Keratinocyte (primary cell): ENCODE data around the gene ALOX5. TPM values are rescaled to one million over a fixed set of nuclear protein-coding genes. Genes with fewer than 3 reads are reported as not detected.

Source experiments
- DNase-seq: peaks from one replicate; pipeline ENCODE4 v3.0.0-alpha.2; 2011; ENCODE audit warnings: low read depth, missing footprints, low spot score
- FAIRE-seq: peaks from 2 replicates; lab custom pipeline; 2011; peaks lifted over from hg19 to GRCh38; lab: Jason Lieb, UNC
- H2AFZ ChIP-seq: 2 replicates; pipeline ENCODE4 v1.6.0; 2012; ENCODE audit warnings: low read length, control low read depth, inconsistent platforms; ENCODE audit not compliant: control insufficient read depth
- H3K27ac ChIP-seq: 2 replicates; pipeline ENCODE4 v1.5.1; 2011; ENCODE audit warnings: low read length; ENCODE audit not compliant: control insufficient read depth, insufficient read depth
- H3K27me3 ChIP-seq: 3 replicates; pipeline ENCODE4 v1.6.0; 2011; ENCODE audit warnings: low read length; ENCODE audit not compliant: control insufficient read depth, insufficient read depth; ENCODE audit errors: extremely low read depth
- H3K36me3 ChIP-seq, 2 experiments: 2 replicates in 1 of 2; 3 replicates in 1 of 2; pipeline ENCODE4 v1.5.1; 2011; ENCODE audit warnings: low read length in 2 of 2, mild to moderate bottlenecking in 1 of 2; ENCODE audit not compliant: control insufficient read depth in 2 of 2, insufficient read depth in 2 of 2; ENCODE audit errors: extremely low read depth in 1 of 2
- H3K4me1 ChIP-seq: 3 replicates; pipeline ENCODE4 v1.5.1; 2011; ENCODE audit warnings: low read length; ENCODE audit not compliant: control insufficient read depth, insufficient read depth; ENCODE audit errors: extremely low read depth
- H3K4me2 ChIP-seq: 3 replicates; pipeline ENCODE4 v1.6.0; 2011; ENCODE audit warnings: low read depth, low read length; ENCODE audit not compliant: control insufficient read depth, insufficient read depth; ENCODE audit errors: extremely low read depth
- H3K4me3 ChIP-seq, 3 experiments: fragments of 200-600 bp in 1 of 3; sonication (generic) in 1 of 3; 2 replicates in 2 of 3; 3 replicates in 1 of 3; pipeline ENCODE4 v1.5.1; 2011 to 2016; ENCODE audit warnings: low read length in 3 of 3, mild to moderate bottlenecking in 3 of 3, control low read depth in 2 of 3, inconsistent platforms in 1 of 3, low read depth in 1 of 3, mixed read lengths in 1 of 3, mixed run types in 1 of 3, moderate library complexity in 1 of 3; ENCODE audit not compliant: control insufficient read depth in 2 of 3, insufficient read depth in 2 of 3; ENCODE audit errors: extremely low read depth in 1 of 3
- H3K79me2 ChIP-seq: 2 replicates; pipeline ENCODE4 v1.6.0; 2012; ENCODE audit warnings: low read length; ENCODE audit not compliant: control insufficient read depth, insufficient read depth
- H3K9ac ChIP-seq: 3 replicates; pipeline ENCODE4 v1.6.0; 2011; ENCODE audit warnings: low read length; ENCODE audit not compliant: control insufficient read depth, insufficient read depth; ENCODE audit errors: extremely low read depth
- H3K9me1 ChIP-seq: 3 replicates; pipeline ENCODE4 v1.6.0; 2011; ENCODE audit warnings: low read length; ENCODE audit not compliant: control insufficient read depth, insufficient read depth; ENCODE audit errors: extremely low read depth
- H3K9me3 ChIP-seq: 2 replicates; pipeline ENCODE4 v1.5.1; 2012; ENCODE audit warnings: low read depth, low read length; ENCODE audit not compliant: control insufficient read depth
- H4K20me1 ChIP-seq: 3 replicates; pipeline ENCODE4 v1.6.0; 2011; ENCODE audit warnings: low read length; ENCODE audit not compliant: control insufficient read depth, insufficient read depth; ENCODE audit errors: extremely low read depth
- CTCF ChIP-seq, 3 experiments: IDR thresholded peaks in 1 of 3; conservative IDR thresholded peaks in 1 of 3; optimal IDR thresholded peaks in 1 of 3; 2 replicates in 2 of 3; 3 replicates in 1 of 3; pipeline versions ENCODE3 to v1.5.1; 2011; ENCODE audit warnings: low read length in 3 of 3, mild to moderate bottlenecking in 3 of 3, moderate library complexity in 2 of 3, control low read depth in 1 of 3, inconsistent platforms in 1 of 3; ENCODE audit not compliant: insufficient read depth in 2 of 3; ENCODE audit errors: extremely low read depth in 1 of 3
- EZH2 ChIP-seq: IDR thresholded peaks from one replicate; pipeline ENCODE4 v1.6.1; 2012; ENCODE audit warnings: inconsistent platforms, mild to moderate bottlenecking, low read length, moderate library complexity
- dilution Hi-C: fragments of 300-500 bp; cut with MboI; formaldehyde crosslinking; loops from one replicate; pipeline ENCODE4 v1.7.0; 2020; ENCODE audit warnings: low sequenced_read_pairs; ENCODE audit not compliant: extremely low pct_ligation_motif_present
- polyA plus RNA-seq, 5 experiments: library from polyadenylated mRNA; depleted of rRNA in 3 of 5; stranded (reverse) in 3 of 5; stranded (forward) in 1 of 5; unstranded in 1 of 5; fragments of >200 nt; gene quantifications; 1 replicate in 1 of 5; 2 replicates in 3 of 5; 3 replicates in 1 of 5; pipeline versions ENCODE4 v1.2.1 to v1.2.3, GENCODE V29; 2011 to 2012; ENCODE audit warnings: missing spikeins in 2 of 5, low read depth in 1 of 5, low replicate concordance in 1 of 5

ALOX5 gene
- polyA plus RNA-seq, 1 donor (not counting 4 experiments of a cell fraction or from before 2014, with no cell fraction given): not detected

GRCh38 chr10:45454859-45455258 is 80.8 kb downstream of the ALOX5 start:
- DNase-seq (no peak), FAIRE-seq (no peak)
- H3K4me3 ChIP-seq: no peak overlapping the region
- no peaks in the 10 kb centered on the region for H3K9me3 ChIP-seq
- no peak overlapping the region for H3K27ac ChIP-seq
- H3K4me1 ChIP-seq: no peaks in the 10 kb centered on the region
- peaks cover under 1% of the 10 kb centered on the region for H3K9me1 ChIP-seq
- H2AFZ ChIP-seq: no peak overlapping the region
- no peaks in the 10 kb centered on the region for H3K27me3 ChIP-seq
- TF ChIP-seq EZH2 (no peak), CTCF (optimal IDR thresholded peaks at IDR 0.05 in 1 of 3, IDR thresholded peaks at IDR 0.05 in 1 of 3, conservative IDR thresholded peaks at IDR 0.05 in 1 of 3; ENCODE audit: extremely low read depth in 1 of 3, insufficient read depth in 2 of 3, low read length in 3 of 3) (no peak)
- H4K20me1 ChIP-seq: no peaks in the 10 kb centered on the region
- no peaks in the 10 kb centered on the region for H3K79me2 ChIP-seq
- no peak overlapping the region for H3K9ac ChIP-seq
- H3K4me2 ChIP-seq: no peak overlapping the region
- dilution Hi-C loops: no loop called here
- peaks cover 0 to 3% of the 10 kb centered on the region in 2 experiments for H3K36me3 ChIP-seq

- H3K4me1 ChIP-seq: no peaks in the 10 kb centered on the region
- dilution Hi-C loops: no loop called here
- TF ChIP-seq EZH2 (no peak), CTCF (optimal IDR thresholded peaks at IDR 0.05 in 1 of 3, IDR thresholded peaks at IDR 0.05 in 1 of 3, conservative IDR thresholded peaks at IDR 0.05 in 1 of 3; ENCODE audit: extremely low read depth in 1 of 3, insufficient read depth in 2 of 3, low read length in 3 of 3) (no peak)
- peaks cover 2% of the 10 kb centered on the region for H3K9me1 ChIP-seq
- H3K79me2 ChIP-seq: no peaks in the 10 kb centered on the region
- DNase-seq: no peak
- H3K36me3 ChIP-seq: peaks cover 0 to 3% of the 10 kb centered on the region in 2 experiments
- no peak overlapping the region for H3K27ac ChIP-seq
- H2AFZ ChIP-seq: no peak overlapping the region
- H3K9ac ChIP-seq: no peak overlapping the region
- FAIRE-seq: no peak
- H3K27me3 ChIP-seq: no peaks in the 10 kb centered on the region
- H3K4me2 ChIP-seq: no peak overlapping the region
- H4K20me1 ChIP-seq: no peaks in the 10 kb centered on the region
- no peaks in the 10 kb centered on the region for H3K9me3 ChIP-seq
- H3K4me3 ChIP-seq: no peak overlapping the region
Observed at GRCh38 chr10:45456233-45456632, 82.2 kb downstream of the ALOX5 start.
